Activated CD8-positive, alpha-beta T cell treated with anti-CD3 and anti-CD28 coated beads, Interleukin-2, amount 10 ng/mL, durations not matched to agents 7 days and 5 days (primary cell): ENCODE results near the gene IMMT. TPM values are rescaled to one million over a fixed set of nuclear protein-coding genes. Genes with fewer than 3 reads are reported as not detected.
"Not testable (repeated sequence)": the region's sequence is repeated elsewhere in the genome, so short reads cannot be mapped to it uniquely, and the experiment has no call there.

ENCODE experiments used
- ATAC-seq: fragments of 150-1000 bp; cut with Tn5 transposase; one replicate; pipeline ENCODE4 v1.10.0; 2021; ENCODE audit warnings: moderate library complexity
- CTCF ChIA-PET: fragments of 350-600 bp; sonication (Branson Sonifier 250); formaldehyde crosslinking; loops from one replicate; lab custom pipeline; 2021; ENCODE audit warnings: antibody characterized with exemption; lab: Charles Lee
- POLR2A ChIA-PET: fragments of 350-600 bp; sonication (Branson Sonifier 250); formaldehyde crosslinking; loops from one replicate; lab custom pipeline; 2021; ENCODE audit warnings: antibody characterized with exemption; lab: Charles Lee
- DNase-seq: peaks from one replicate; pipeline ENCODE4 v3.0.0-alpha.2; 2020
- H3K27ac Mint-ChIP-seq: one replicate; pipeline ENCODE4 v1.8.0; 2021; ENCODE audit warnings: mild to moderate bottlenecking, mixed read lengths
- H3K27me3 Mint-ChIP-seq: one replicate; pipeline ENCODE4 v1.8.0; 2021; ENCODE audit warnings: low read depth, mixed read lengths
- H3K36me3 Mint-ChIP-seq: one replicate; pipeline ENCODE4 v1.8.0; 2021; ENCODE audit warnings: low read depth, mixed read lengths
- H3K4me1 Mint-ChIP-seq: one replicate; pipeline ENCODE4 v1.8.0; 2021; ENCODE audit warnings: low read depth, mixed read lengths
- H3K4me3 Mint-ChIP-seq: one replicate; pipeline ENCODE4 v1.8.0; 2021; ENCODE audit warnings: mild to moderate bottlenecking, mixed read lengths
- H3K9me3 Mint-ChIP-seq: one replicate; pipeline ENCODE4 v1.8.0; 2022; ENCODE audit warnings: mixed read lengths; ENCODE audit not compliant: insufficient read depth
- total RNA-seq, 2 experiments: library from RNA; stranded (reverse); gene quantifications; one replicate each; pipeline ENCODE4 v1.2.3, GENCODE V29; 2021

The IMMT gene
- total RNA-seq, 2 experiments from 2014 or later = 126 to 132 TPM

- H3K4me1 Mint-ChIP-seq = peaks cover 16% of the 10 kb centered on the region
- no peaks in the 10 kb centered on the region for H3K9me3 Mint-ChIP-seq
- no peak overlapping the region for H3K4me3 Mint-ChIP-seq
- ChIA-PET CTCF (interaction anchor here (1.4 kb wide), 1 partner anchor 14 kb away, joined by 8 read pairs; no protein-coding TSS in a partner anchor), POLR2A (no interaction called here)
- no peak for DNase-seq
- no peak for ATAC-seq
- H3K27me3 Mint-ChIP-seq = peaks cover 12% of the 10 kb centered on the region
- no peak overlapping the region for H3K27ac Mint-ChIP-seq
- H3K36me3 Mint-ChIP-seq = no peaks in the 10 kb centered on the region
Observed at GRCh38 chr2:86234563-86235131, 39.4 kb upstream of the IMMT start.

- ATAC-seq (no peak), DNase-seq (no peak)
- CTCF ChIA-PET = interaction anchor here (0.9 kb wide), 1 partner anchor 13 kb away, joined by 4 read pairs; no protein-coding TSS in a partner anchor
- Mint-ChIP-seq H3K36me3 (no peaks in the 10 kb centered on the region), H3K9me3 (no peaks in the 10 kb centered on the region), H3K4me3 (no peak overlapping the region), H3K4me1 (peaks cover 4% of the 10 kb centered on the region), H3K27me3 (peaks cover 12% of the 10 kb centered on the region), H3K27ac (no peak overlapping the region)
- POLR2A ChIA-PET = no interaction called here
Observed at GRCh38 chr2:86233436-86233835, 38.2 kb upstream of the IMMT start.

GRCh38 chr2:86232910-86233309 is 37.6 kb upstream of the IMMT start:
- no peaks in the 10 kb centered on the region for H3K9me3 Mint-ChIP-seq
- no peaks in the 10 kb centered on the region for H3K4me1 Mint-ChIP-seq
- no peaks in the 10 kb centered on the region for H3K36me3 Mint-ChIP-seq
- peaks cover 12% of the 10 kb centered on the region for H3K27me3 Mint-ChIP-seq
- POLR2A ChIA-PET = no interaction called here
- no peak overlapping the region for H3K4me3 Mint-ChIP-seq
- DNase-seq (no peak), ATAC-seq (no peak)
- CTCF ChIA-PET = interaction anchor here (0.9 kb wide), 1 partner anchor 12 kb away, joined by 4 read pairs; no protein-coding TSS in a partner anchor
- no peak overlapping the region for H3K27ac Mint-ChIP-seq

GRCh38 chr2:86232373-86232784 is 37.1 kb upstream of the IMMT start:
- H3K36me3 Mint-ChIP-seq = no peaks in the 10 kb centered on the region
- DNase-seq = no peak
- no peaks in the 10 kb centered on the region for H3K4me1 Mint-ChIP-seq
- H3K4me3 Mint-ChIP-seq = no peak overlapping the region
- no peaks in the 10 kb centered on the region for H3K9me3 Mint-ChIP-seq
- no peak overlapping the region for H3K27ac Mint-ChIP-seq
- peaks cover 12% of the 10 kb centered on the region for H3K27me3 Mint-ChIP-seq
- ATAC-seq = no peak
- CTCF ChIA-PET = interaction anchor here (0.9 kb wide), 1 partner anchor 12 kb away, joined by 4 read pairs; no protein-coding TSS in a partner anchor
- POLR2A ChIA-PET = no interaction called here

GRCh38 chr2:86231680-86232372 is 36.6 kb upstream of the IMMT start:
- Mint-ChIP-seq H3K36me3 (no peaks in the 10 kb centered on the region), H3K27ac (no peak overlapping the region), H3K27me3 (peaks cover 12% of the 10 kb centered on the region), H3K4me1 (no peaks in the 10 kb centered on the region), H3K9me3 (no peaks in the 10 kb centered on the region), H3K4me3 (no peak overlapping the region)
- ATAC-seq (no peak), DNase-seq (no peak)
- POLR2A ChIA-PET = no interaction called here
- CTCF ChIA-PET = no interaction called here

GRCh38 chr2:86230961-86231360 is 35.7 kb upstream of the IMMT start:
- H3K27ac Mint-ChIP-seq = no peak overlapping the region
- POLR2A ChIA-PET = no interaction called here

GRCh38 chr2:86229221-86229620 is 34.0 kb upstream of the IMMT start:
- CTCF ChIA-PET = interaction anchor here (2.0 kb wide), 1 partner anchor 8 kb away, joined by 7 read pairs; no protein-coding TSS in a partner anchor
- Mint-ChIP-seq H3K4me3 (no peak overlapping the region), H3K4me1 (peaks cover 16% of the 10 kb centered on the region), H3K27ac (no peak overlapping the region), H3K9me3 (no peaks in the 10 kb centered on the region), H3K36me3 (no peaks in the 10 kb centered on the region), H3K27me3 (peaks cover 6% of the 10 kb centered on the region)
- POLR2A ChIA-PET = no interaction called here
- DNase-seq (no peak), ATAC-seq (no peak)

More at GRCh38 chr2:86230961-86231360, 35.7 kb upstream of the IMMT start:
- Mint-ChIP-seq H3K4me3 (no peak overlapping the region), H3K27me3 (peaks cover 10% of the 10 kb centered on the region), H3K9me3 (no peaks in the 10 kb centered on the region), H3K4me1 (peaks cover 2% of the 10 kb centered on the region), H3K36me3 (no peaks in the 10 kb centered on the region)
- CTCF ChIA-PET = interaction anchor here (2.0 kb wide), 1 partner anchor 10 kb away, joined by 7 read pairs; no protein-coding TSS in a partner anchor
- no peak for DNase-seq
- no peak for ATAC-seq

- H3K27me3 Mint-ChIP-seq, H3K36me3 Mint-ChIP-seq, H3K4me3 Mint-ChIP-seq, H3K27ac Mint-ChIP-seq, CTCF ChIA-PET, H3K9me3 Mint-ChIP-seq, ATAC-seq, DNase-seq: not testable (repeated sequence)
- POLR2A ChIA-PET = interaction anchor here (0.7 kb wide), 1 partner anchor 86 kb away, joined by 3 read pairs; no protein-coding TSS in a partner anchor
- peaks cover 16% of the 10 kb centered on the region for H3K4me1 Mint-ChIP-seq
Observed at GRCh38 chr2:86228574-86228973, 33.3 kb upstream of the IMMT start.

GRCh38 chr2:86227685-86228084 is 32.4 kb upstream of the IMMT start:
- no peak overlapping the region for H3K27ac Mint-ChIP-seq
- POLR2A ChIA-PET = interaction anchor here (0.5 kb wide), 1 partner anchor 612 kb away, joined by 3 read pairs; the partner anchor contains the start of gene USP39

GRCh38 chr2:86226636-86227520 is 31.6 kb upstream of the IMMT start:
- ChIA-PET POLR2A (interaction anchor here (0.5 kb wide), 2 partner anchors 209 to 611 kb away, joined by 3 read pairs; partner anchors contain the start of gene USP39), CTCF (no interaction called here)
- Mint-ChIP-seq H3K4me3 (no peak overlapping the region), H3K27ac (no peak overlapping the region), H3K4me1 (peaks cover 16% of the 10 kb centered on the region), H3K36me3 (no peaks in the 10 kb centered on the region), H3K27me3 (no peaks in the 10 kb centered on the region), H3K9me3 (no peaks in the 10 kb centered on the region)
- DNase-seq (no peak), ATAC-seq (no peak)

More at GRCh38 chr2:86227685-86228084, 32.4 kb upstream of the IMMT start:
- Mint-ChIP-seq H3K4me1 (peaks cover 16% of the 10 kb centered on the region), H3K27me3 (no peaks in the 10 kb centered on the region), H3K36me3 (no peaks in the 10 kb centered on the region), H3K9me3 (no peaks in the 10 kb centered on the region), H3K4me3 (no peak overlapping the region)
- ATAC-seq = no peak
- no peak for DNase-seq
- CTCF ChIA-PET = no interaction called here

- H3K27me3 Mint-ChIP-seq = no peaks in the 10 kb centered on the region
- peak overlapping the region; percentile 87 for H3K27ac Mint-ChIP-seq
- no peak for DNase-seq
- no peaks in the 10 kb centered on the region for H3K36me3 Mint-ChIP-seq
- CTCF ChIA-PET = interaction anchor here (1.0 to 1.6 kb wide), 4 partner anchors 11 to 25 kb away, joined by 3 to 9 read pairs (median 3); no protein-coding TSS in a partner anchor
- no peak overlapping the region for H3K4me3 Mint-ChIP-seq
- H3K9me3 Mint-ChIP-seq = no peaks in the 10 kb centered on the region
- POLR2A ChIA-PET = interaction anchor here (1.0 to 2.3 kb wide), 2 partner anchors 26 to 215 kb away, joined by 3 to 9 read pairs; partner anchors contain the start of genes KDM3A and MRPL35
- H3K4me1 Mint-ChIP-seq = peaks cover 20% of the 10 kb centered on the region
- ATAC-seq = no peak
Observed at GRCh38 chr2:86226070-86226469, 30.8 kb upstream of the IMMT start.
